IgD-negative memory B cell (primary cell): ENCODE measurements around the gene ABCA7. TPM values are rescaled to one million over a fixed set of nuclear protein-coding genes. Genes with fewer than 3 reads are reported as not detected.
"Not testable (repeated sequence)": the region's sequence is repeated elsewhere in the genome, so short reads cannot be mapped to it uniquely, and the experiment has no call there.

Experiments
- H3K27ac Mint-ChIP-seq, 3 donors: one replicate each; pipeline ENCODE4 v1.8.0; 2020 to 2022; ENCODE audit warnings: mild to moderate bottlenecking in 3 of 3, mixed read lengths in 3 of 3, moderate library complexity in 1 of 3
- H3K27me3 Mint-ChIP-seq: one replicate; pipeline ENCODE4 v1.8.0; 2021; ENCODE audit warnings: mixed read lengths
- H3K36me3 Mint-ChIP-seq: one replicate; pipeline ENCODE4 v1.8.0; 2020; ENCODE audit warnings: mild to moderate bottlenecking, mixed read lengths
- H3K4me1 Mint-ChIP-seq, 3 donors: one replicate each; pipeline ENCODE4 v1.8.0; 2020 to 2022; ENCODE audit warnings: mixed read lengths in 3 of 3, mild to moderate bottlenecking in 1 of 3
- H3K4me3 Mint-ChIP-seq, 4 donors: one replicate each; pipeline ENCODE4 v1.8.0; 2020 to 2022; ENCODE audit warnings: mild to moderate bottlenecking in 4 of 4, mixed read lengths in 4 of 4, moderate library complexity in 3 of 4
- H3K9me3 Mint-ChIP-seq, 3 donors: one replicate each; pipeline ENCODE4 v1.8.0; 2020 to 2021; ENCODE audit warnings: mixed read lengths in 3 of 3, mild to moderate bottlenecking in 1 of 3
- polyA plus RNA-seq: library from polyadenylated mRNA; unstranded; fragments of 300-500 nt; fragmentation: Illumina TruSeq; gene quantifications from one replicate; pipeline ENCODE4 v1.2.3, GENCODE V29; 2021

Gene ABCA7
- polyA plus RNA-seq, 1 donor from 2014 or later, result 21.4 TPM

DNA sequence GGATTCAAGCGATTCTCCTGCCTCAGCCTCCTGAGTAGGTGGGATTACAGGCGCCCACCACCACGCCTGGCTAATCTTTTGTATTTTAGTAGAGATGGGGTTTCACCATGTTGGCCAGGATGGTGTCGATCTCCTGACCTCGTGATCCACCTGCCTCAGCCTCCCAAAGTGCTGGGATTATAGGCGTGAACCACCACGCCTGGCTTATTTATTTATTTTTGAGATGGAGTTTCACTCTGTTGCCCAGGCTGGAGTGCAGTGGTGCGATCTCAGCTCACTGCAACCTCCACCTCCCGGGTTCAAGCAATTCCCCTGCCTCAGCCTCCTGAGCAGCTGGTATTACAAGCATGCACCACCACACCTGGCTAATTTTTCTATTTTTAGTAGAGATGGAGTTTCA, 74.8 kb downstream of the ABCA7 start:
- not testable (repeated sequence) for H3K9me3 Mint-ChIP-seq, H3K4me1 Mint-ChIP-seq, H3K4me3 Mint-ChIP-seq, H3K27me3 Mint-ChIP-seq, H3K36me3 Mint-ChIP-seq, H3K27ac Mint-ChIP-seq

Other genes with a start within 250 kb of the ABCA7 start
- gene PTBP1, start 242.7 kb upstream of the ABCA7 start, polyA plus RNA-seq, result 163 TPM
- not detected for gene PLPPR3, start 218.2 kb upstream of the ABCA7 start, polyA plus RNA-seq
- gene AZU1, start 212.3 kb upstream of the ABCA7 start, polyA plus RNA-seq, result not detected
- not detected for gene PRTN3, start 199.1 kb upstream of the ABCA7 start, polyA plus RNA-seq
- gene ELANE, start 187.8 kb upstream of the ABCA7 start, polyA plus RNA-seq, result not detected
- 6.3 TPM for gene CFD, start 180.4 kb upstream of the ABCA7 start, polyA plus RNA-seq
- 138 TPM for gene MED16, start 146.9 kb upstream of the ABCA7 start, polyA plus RNA-seq
- gene RNU6-9, start 146.6 kb upstream of the ABCA7 start, polyA plus RNA-seq, result not detected
- 322 TPM for gene R3HDM4, start 126.9 kb upstream of the ABCA7 start, polyA plus RNA-seq
- gene KISS1R, start 122.8 kb upstream of the ABCA7 start, polyA plus RNA-seq, result 3.9 TPM
- 4.2 TPM for gene ARID3A, start 114.1 kb upstream of the ABCA7 start, polyA plus RNA-seq
- gene WDR18, start 55.8 kb upstream of the ABCA7 start, polyA plus RNA-seq, result 53.4 TPM
- gene GRIN3B, start 39.7 kb upstream of the ABCA7 start, polyA plus RNA-seq, result not detected
- gene TMEM259, start 19.0 kb upstream of the ABCA7 start, polyA plus RNA-seq, result 82.6 TPM
- not detected for gene RNU6-2, start 18.6 kb upstream of the ABCA7 start, polyA plus RNA-seq
- 596 TPM for gene CNN2, start 13.5 kb upstream of the ABCA7 start, polyA plus RNA-seq
- 391 TPM for gene ARHGAP45, start 27.1 kb downstream of the ABCA7 start, polyA plus RNA-seq
- gene POLR2E, start 55.3 kb downstream of the ABCA7 start, polyA plus RNA-seq, result 237 TPM
- gene GPX4, start 63.9 kb downstream of the ABCA7 start, polyA plus RNA-seq, result 460 TPM
- gene SBNO2, start 134.2 kb downstream of the ABCA7 start, polyA plus RNA-seq, result 2.1 TPM
- gene STK11, start 165.7 kb downstream of the ABCA7 start, polyA plus RNA-seq, result 14.9 TPM
- gene CBARP, start 197.9 kb downstream of the ABCA7 start, polyA plus RNA-seq, result not detected
- gene ATP5F1D, start 201.6 kb downstream of the ABCA7 start, polyA plus RNA-seq, result 339 TPM
- 4.8 TPM for gene MIDN, start 208.5 kb downstream of the ABCA7 start, polyA plus RNA-seq
- 377 TPM for gene CIRBP, start 229.2 kb downstream of the ABCA7 start, polyA plus RNA-seq
- gene FAM174C, start 235.4 kb downstream of the ABCA7 start, polyA plus RNA-seq, result 115 TPM
- not detected for gene EFNA2, start 245.8 kb downstream of the ABCA7 start, polyA plus RNA-seq